Prostate gland (tissue), 2 donors: ENCODE results near the gene ST7.

Source experiments
- CTCF ChIP-seq, 4 experiments: fragments of 200-600 bp in 2 of 4; fragments of 450-650 bp in 2 of 4; sonication (generic) in 2 of 4; IDR thresholded peaks; 1 replicate in 3 of 4; 2 replicates in 1 of 4; pipeline ENCODE4 v1.5.1; 2016 to 2019; ENCODE audit warnings: antibody characterized with exemption in 4 of 4, mild to moderate bottlenecking in 2 of 4, moderate library complexity in 2 of 4
- POLR2A ChIP-seq: fragments of 450-650 bp; IDR thresholded peaks from one replicate; pipeline ENCODE4 v1.6.1; 2016; ENCODE audit warnings: antibody characterized with exemption, mild to moderate bottlenecking

GRCh38 chr7:117186218-117187010, 233.1 kb downstream of the ST7 start:
- TF ChIP-seq CTCF (IDR thresholded peaks at IDR 0.05), result no peak
- no peak for TF ChIP-seq POLR2A
